HPDE6-E6E7 (cell line): ENCODE measurements around the gene KRT25.

Experiments used
- DNase-seq: peaks from one replicate; pipeline ENCODE4 v3.0.0; 2011; ENCODE audit warnings: missing footprints; ENCODE audit errors: extremely low spot score

KRT25 gene

GRCh38 chr17:40755231-40755630 is at the start of gene KRT25:
KRT25 (minus strand) TSS chr17:40755331; CDS start chr17:40755271, 60 bp downstream.
- DNase-seq: no peak

DNA sequence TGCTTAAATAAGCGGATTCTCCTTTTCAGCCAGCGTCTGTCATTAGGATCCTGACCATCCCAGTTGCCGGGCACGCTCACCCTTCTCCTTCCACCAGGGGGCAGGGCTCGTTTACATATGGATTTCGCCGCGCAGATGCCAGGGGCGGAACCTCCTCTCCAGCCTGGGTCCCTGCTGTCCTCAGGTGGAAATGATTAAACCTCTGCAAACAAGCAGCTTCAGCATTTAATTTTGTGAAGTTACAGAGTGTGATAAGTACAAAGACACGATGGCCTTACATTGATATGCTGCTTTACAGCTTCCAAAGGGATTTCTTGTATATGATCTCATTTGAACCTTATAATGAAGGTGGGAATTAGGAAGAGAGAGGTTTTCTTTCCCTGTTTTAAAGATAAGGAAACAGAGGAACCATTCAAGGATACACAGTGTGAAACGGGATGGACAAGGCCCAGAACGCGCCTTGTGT is 48.5 kb upstream of the KRT25 start:
- peak; percentile 79 for DNase-seq

DNA sequence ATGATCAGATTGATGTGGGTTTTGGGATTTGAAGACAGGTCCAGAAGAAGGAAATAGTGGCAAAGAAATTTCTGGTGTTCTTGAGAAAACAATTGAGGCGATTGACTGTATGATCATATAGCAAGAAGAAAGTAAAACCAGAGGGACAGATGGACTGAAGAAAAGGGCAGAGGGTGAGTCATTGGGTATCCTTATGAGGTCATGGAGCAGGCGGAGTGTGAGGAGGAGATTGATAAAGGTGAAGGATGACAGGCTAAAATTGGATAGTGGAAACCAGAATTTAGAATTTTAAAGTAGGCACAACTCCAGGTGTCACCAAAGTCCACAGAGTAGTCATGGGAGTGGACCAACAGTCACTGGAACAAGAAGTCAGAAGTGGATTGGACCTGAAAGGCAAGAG is 46.0 kb upstream of the KRT25 start:
- DNase-seq: no peak

GRCh38 chr17:40800381-40800780 is 45.2 kb upstream of the KRT25 start:
- DNase-seq: no peak

- DNase-seq: no peak
Observed at GRCh38 chr17:40799859-40800258, 44.7 kb upstream of the KRT25 start, which contains the start of gene KRT28. KRT28 (minus strand) TSS chr17:40799959; CDS start chr17:40799893, 66 bp downstream.

- no peak for DNase-seq
Observed at GRCh38 chr17:40796846-40797245, 41.7 kb upstream of the KRT25 start.

DNA sequence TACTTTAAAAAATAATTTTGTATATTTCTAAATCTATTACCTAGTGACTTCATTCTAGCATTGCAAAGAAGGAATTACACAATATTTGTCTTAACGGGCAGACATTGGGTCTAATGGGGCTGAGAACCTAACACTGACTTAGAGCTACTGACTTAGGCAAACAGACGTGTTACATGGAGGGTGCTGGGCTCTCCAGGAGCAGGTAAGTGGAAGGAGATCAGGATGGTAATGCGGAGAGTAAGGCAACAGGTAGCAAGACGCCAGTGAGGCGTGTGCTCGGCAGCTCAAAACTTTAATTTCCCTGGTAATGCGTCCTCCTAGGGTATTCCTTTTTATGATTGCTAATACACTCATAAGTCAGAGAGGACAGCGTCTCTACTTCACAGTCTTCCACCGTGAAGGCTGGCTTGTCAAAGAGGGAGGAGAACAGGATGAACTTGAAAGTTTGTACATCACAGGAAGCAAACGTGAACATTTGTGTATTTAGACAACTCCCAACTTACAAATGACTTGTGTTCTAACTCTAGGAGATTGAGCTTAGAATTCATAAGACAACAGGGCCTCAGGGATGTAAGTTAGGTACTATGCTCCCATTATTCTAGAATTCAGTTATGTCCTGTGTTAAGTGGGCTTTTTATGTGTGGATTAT is 40.0 kb upstream of the KRT25 start:
- DNase-seq: no peak

DNA sequence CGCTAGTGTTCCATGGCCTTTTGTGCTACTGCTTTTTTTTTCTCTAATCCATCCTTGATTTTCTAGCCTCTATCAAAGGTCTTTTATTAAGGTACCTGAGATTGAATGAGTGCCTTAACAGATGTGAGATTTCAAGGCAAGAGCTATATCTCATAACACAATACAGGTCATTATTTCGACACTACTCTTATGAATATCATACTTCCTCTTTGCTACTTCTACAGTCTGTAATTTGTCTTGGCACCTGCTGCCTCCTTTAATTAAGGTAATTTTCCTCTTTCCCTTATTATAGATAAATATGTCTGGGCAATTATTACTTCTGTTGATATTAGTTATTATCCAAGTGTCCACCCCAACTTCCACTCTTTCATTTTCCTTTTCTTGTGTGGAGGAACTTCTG is 39.3 kb upstream of the KRT25 start:
- no peak for DNase-seq

- DNase-seq: no peak
Observed at GRCh38 chr17:40793832-40794231, 38.7 kb upstream of the KRT25 start.

DNA sequence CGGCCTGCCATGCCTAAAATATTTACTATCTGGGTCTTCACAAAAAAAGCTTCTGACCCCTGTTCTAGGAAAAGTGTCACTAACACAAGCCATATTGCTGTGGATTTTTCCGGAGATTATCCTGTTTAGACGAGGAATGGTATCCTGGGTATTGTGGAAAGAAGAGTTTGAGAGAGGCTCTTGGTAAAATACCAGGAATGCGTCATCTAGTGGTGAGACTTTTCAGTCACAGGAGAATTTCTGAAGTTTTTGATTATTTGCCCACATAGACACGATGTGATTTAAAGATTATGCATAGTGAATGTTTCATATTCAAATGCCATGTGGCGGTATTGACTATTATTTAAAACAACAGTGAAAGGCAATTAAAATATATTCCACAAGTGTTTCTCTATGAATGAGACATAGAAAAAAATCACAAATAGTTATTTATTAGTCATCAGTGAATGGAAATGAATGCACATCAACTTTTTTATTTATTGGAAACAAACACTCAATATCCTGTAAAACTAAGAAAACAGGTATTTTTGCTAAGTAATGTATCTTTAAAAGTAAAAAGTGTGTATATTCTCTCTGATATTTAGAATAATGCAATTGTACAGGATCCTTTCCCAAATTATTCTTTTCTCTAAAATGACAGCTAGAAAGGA is 36.8 kb upstream of the KRT25 start:
- DNase-seq: peak; percentile 21

GRCh38 chr17:40791111-40791510 is 36.0 kb upstream of the KRT25 start:
- DNase-seq: no peak

DNA sequence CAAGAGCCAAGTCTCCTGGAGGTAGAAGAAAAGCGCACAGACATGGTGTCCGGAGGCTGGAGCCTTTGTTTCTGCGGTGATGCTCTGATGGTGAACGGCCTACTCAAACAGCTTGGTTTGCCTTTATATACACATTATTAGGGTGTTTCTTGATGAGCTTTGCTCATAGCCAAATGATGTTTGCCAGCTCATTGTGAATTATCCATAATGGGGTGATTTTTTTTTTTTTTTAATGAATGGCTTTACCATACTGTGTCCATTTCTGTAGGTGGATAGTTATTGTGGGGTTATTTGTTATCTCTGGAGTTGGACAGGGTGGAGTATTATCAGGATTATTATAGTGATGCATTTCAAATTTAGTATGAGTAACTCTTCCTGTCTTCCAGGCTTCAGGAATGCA is 27.3 kb upstream of the KRT25 start, which contains the start of gene KRT27:
TSS of gene KRT27 (minus strand) at position 101 of the 400 bp plus-strand sequence. CDS start at position 44, 57 bp downstream.
- DNase-seq: no peak

DNA sequence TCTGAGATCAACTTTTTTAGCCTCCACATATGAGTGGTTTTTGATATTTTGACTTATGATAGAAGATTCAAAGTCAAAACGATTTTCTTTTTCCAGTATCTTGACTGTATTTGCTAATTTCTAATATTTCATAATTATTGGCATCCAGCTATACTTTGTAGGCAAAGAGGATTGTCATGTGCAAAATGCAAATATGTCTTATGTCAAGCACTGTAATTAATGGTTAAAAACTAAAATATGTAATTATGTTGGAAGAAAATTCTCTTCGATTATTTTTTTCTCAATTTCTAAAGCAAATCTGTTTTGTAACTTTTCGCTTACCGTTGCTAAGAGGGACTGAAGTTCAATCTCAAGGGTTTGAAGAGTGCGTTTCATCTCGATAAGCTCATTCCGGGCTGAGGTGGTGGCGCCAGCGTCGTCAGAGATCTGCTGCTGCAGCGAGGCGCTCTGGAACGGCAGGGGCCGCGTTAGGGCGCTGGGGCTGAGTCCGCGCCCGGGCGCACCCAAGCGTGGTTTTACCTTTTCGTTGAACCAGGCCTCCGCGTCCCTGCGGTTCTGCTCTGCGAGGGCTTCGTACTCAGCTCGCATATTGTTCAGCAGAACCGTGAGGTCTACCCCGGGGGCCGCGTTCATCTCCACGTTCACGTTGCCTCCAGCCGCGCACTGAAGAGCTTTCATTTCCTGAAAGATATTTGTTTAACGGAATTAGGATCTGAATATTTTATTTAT is 24.2 kb upstream of the KRT25 start:
- no peak for DNase-seq

- DNase-seq: no peak
Observed at GRCh38 chr17:40778461-40778860, 23.3 kb upstream of the KRT25 start.

GRCh38 chr17:40777971-40778370 is 22.8 kb upstream of the KRT25 start:
- no peak for DNase-seq

- DNase-seq: no peak
Observed at GRCh38 chr17:40777459-40777858, 22.3 kb upstream of the KRT25 start.

GRCh38 chr17:40775945-40776344 is 20.8 kb upstream of the KRT25 start:
- no peak for DNase-seq

DNA sequence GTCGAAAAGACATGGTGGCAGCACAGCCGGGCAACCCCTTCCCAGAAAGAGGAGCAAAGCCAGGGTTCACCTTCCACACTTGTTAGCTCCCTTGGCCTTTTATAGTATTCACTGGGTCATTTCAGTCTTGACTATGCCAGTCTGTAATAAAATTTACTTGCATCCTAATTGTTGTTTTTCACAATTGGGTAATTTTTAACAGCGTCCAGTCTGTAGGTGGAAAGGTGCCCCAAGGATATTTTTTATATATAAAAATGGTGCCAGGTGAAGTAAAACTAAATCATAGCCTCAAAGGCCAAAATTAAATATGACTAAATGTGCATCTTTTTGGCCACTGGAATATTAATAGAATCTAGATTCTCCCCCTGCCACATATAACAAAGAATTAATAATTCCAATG is 17.0 kb upstream of the KRT25 start, which contains the start of gene KRT26:
TSS of gene KRT26 (minus strand) at position 101 of the 400 bp plus-strand sequence. CDS start at position 13, 88 bp downstream.
- DNase-seq: no peak

- DNase-seq: no peak
Observed at GRCh38 chr17:40765657-40766056, 10.5 kb upstream of the KRT25 start.

GRCh38 chr17:40763752-40764151 is 8.6 kb upstream of the KRT25 start:
- no peak for DNase-seq

DNA sequence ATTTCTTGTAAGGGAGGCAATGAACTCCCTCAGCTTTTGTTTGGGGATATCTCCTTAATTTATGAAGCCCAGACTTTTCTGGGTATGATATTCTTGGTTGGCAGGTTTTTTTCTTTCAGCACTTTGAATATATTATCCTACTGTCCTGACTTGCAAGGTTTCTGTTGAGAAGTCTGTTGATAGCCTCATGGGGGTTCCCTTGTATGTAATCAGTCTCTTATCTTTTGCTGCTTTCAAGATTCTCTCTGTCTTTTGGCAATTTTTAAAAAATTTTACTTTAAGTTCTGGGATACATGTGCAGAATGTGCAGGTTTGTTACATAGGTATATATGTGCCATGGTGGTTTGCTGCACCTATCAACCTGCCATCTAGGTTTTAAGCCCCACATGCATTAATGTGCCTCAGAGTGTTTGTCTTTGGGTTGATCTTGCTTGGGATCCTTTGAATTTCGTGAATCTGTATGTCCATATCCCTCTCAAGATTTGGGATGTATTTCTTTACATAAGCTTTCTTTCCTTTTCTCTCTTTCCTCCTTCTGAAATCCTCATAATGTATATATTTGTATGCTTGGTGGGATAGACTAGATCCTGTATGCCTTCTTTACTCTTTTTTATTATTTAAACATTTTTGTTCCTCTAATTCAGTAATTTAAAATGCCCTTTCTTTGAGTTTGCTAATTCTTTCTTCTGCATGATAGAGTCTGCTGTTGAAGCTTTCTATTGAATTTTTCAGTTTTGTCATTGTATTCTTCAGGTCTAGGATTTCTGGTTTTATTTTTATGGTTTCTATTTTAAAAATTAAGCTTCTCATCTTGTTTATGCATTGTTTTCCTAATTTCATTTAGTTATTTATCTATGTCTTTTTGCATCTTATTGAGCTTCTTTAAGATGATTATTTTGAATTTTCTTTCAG is 5.2 kb upstream of the KRT25 start:
- no peak for DNase-seq
